Endodermal cell (in vitro differentiated cells): Measurements from ENCODE around the gene VANGL1. TPM values are rescaled to one million over a fixed set of nuclear protein-coding genes. Genes with fewer than 3 reads are reported as not detected.
A peak's percentile ranks its signal among the peaks of the same experiment; 100 is the strongest.

ENCODE experiments used
- DNase-seq: peaks from one replicate; pipeline ENCODE4 v3.0.0-alpha.2; 2017
- H3K27ac ChIP-seq: 2 replicates; pipeline ENCODE4 v1.5.1; 2013; ENCODE audit warnings: mild to moderate bottlenecking, low read depth, low read length, moderate library complexity
- H3K27me3 ChIP-seq: 2 replicates; pipeline ENCODE4 v1.6.1; 2013; ENCODE audit warnings: mild to moderate bottlenecking, low read length, moderate library complexity; ENCODE audit not compliant: insufficient read depth, control insufficient read depth, poor library complexity, severe bottlenecking
- H3K36me3 ChIP-seq: 2 replicates; pipeline ENCODE4 v1.7.0; 2013; ENCODE audit warnings: mild to moderate bottlenecking, low read length, moderate library complexity; ENCODE audit not compliant: control insufficient read depth, insufficient read depth
- H3K4me1 ChIP-seq: one replicate; pipeline ENCODE4 v1.7.0; 2013; ENCODE audit warnings: low read length; ENCODE audit not compliant: control insufficient read depth, insufficient read depth
- H3K4me3 ChIP-seq: 2 replicates; pipeline ENCODE4 v1.5.1; 2013; ENCODE audit warnings: mild to moderate bottlenecking, low read length, moderate library complexity
- H3K9ac ChIP-seq: 2 replicates; pipeline ENCODE4 v1.6.1; 2013; ENCODE audit warnings: mild to moderate bottlenecking, low read length, moderate library complexity; ENCODE audit not compliant: poor library complexity, severe bottlenecking; ENCODE audit errors: extremely low read depth
- H3K9me3 ChIP-seq: 2 replicates; pipeline ENCODE4 v1.6.1; 2013; ENCODE audit warnings: mild to moderate bottlenecking, low read length, moderate library complexity; ENCODE audit not compliant: control insufficient read depth
- H3K27ac Mint-ChIP-seq: 2 replicates; pipeline ENCODE4 v1.8.0; 2020; ENCODE audit warnings: mixed read lengths
- H3K27me3 Mint-ChIP-seq: 2 replicates; pipeline ENCODE4 v1.8.0; 2021; ENCODE audit warnings: mild to moderate bottlenecking, mixed read lengths; ENCODE audit not compliant: insufficient read depth
- H3K36me3 Mint-ChIP-seq: 2 replicates; pipeline ENCODE4 v1.8.0; 2020; ENCODE audit warnings: low read depth, mixed read lengths
- H3K4me1 Mint-ChIP-seq: 2 replicates; pipeline ENCODE4 v1.8.0; 2020; ENCODE audit warnings: mixed read lengths
- H3K4me3 Mint-ChIP-seq: 2 replicates; pipeline ENCODE4 v1.8.0; 2020; ENCODE audit warnings: mild to moderate bottlenecking, moderate library complexity, mixed read lengths
- H3K9me3 Mint-ChIP-seq: 2 replicates; pipeline ENCODE4 v1.8.0; 2020; ENCODE audit warnings: mild to moderate bottlenecking, mixed read lengths
- CTCF ChIP-seq: fragments of 200-600 bp; sonication (generic); conservative IDR thresholded peaks from 2 replicates; pipeline ENCODE4 v1.5.0; 2021; ENCODE audit warnings: antibody characterized with exemption, mild to moderate bottlenecking
- WGBS, 2 experiments: methylation state at CpG; one replicate each; pipeline versions ENCODE4 v1.1.5 to v1.1.7; 2013; ENCODE audit warnings: missing lambda C conversion rate in 2 of 2, mixed read lengths in 1 of 2; ENCODE audit not compliant: insufficient coverage in 1 of 2, insufficient read length in 1 of 2; 5-methylcytosine and 5-hydroxymethylcytosine counted together
- total RNA-seq, 2 donors: library from RNA; stranded (reverse); fragmentation: NEBNext Ultra II Directional in 1 of 2; extraction: Animal tissue kit (Norgen Biotek cat#: 25700) in 1 of 2; gene quantifications; 2 replicates in 1 of 2; 3 replicates in 1 of 2; pipeline ENCODE4 v1.2.1, GENCODE V29; 2021

Gene VANGL1
- total RNA-seq, 2 donors from 2014 or later: 47.2 to 66.4 TPM

- Histone ChIP-seq H3K4me1 (peaks cover 17% of the 10 kb centered on the region), H3K36me3 (peaks cover 96% of the 10 kb centered on the region), H3K4me3 (no peak overlapping the region), H3K27me3 (no peaks in the 10 kb centered on the region), H3K27ac (no peak overlapping the region), H3K9ac (no peak overlapping the region), H3K9me3 (no peaks in the 10 kb centered on the region)
- Mint-ChIP-seq H3K27ac (peak overlapping the region; percentile 66), H3K36me3 (peaks cover 63% of the 10 kb centered on the region), H3K4me3 (no peak overlapping the region), H3K4me1 (peaks cover 27% of the 10 kb centered on the region), H3K9me3 (no peaks in the 10 kb centered on the region), H3K27me3 (no peaks in the 10 kb centered on the region)
- DNase-seq: no peak
- 81 to 92% methylated on average over 3 to 8 of the region's 8 CpGs for WGBS, 2 experiments
- no peak for TF ChIP-seq CTCF
Measured at GRCh38 chr1:115679141-115679611, 37.4 kb downstream of the VANGL1 start.

- no peak overlapping the region for H3K4me3 ChIP-seq
- peaks cover 16% of the 10 kb centered on the region for H3K4me1 ChIP-seq
- H3K27ac Mint-ChIP-seq: peak overlapping the region; percentile 77
- peaks cover 69% of the 10 kb centered on the region for H3K36me3 Mint-ChIP-seq
- DNase-seq: no peak
- TF ChIP-seq CTCF: no peak
- peaks cover 97% of the 10 kb centered on the region for H3K36me3 ChIP-seq
- H3K4me3 Mint-ChIP-seq: no peak overlapping the region
- no peak overlapping the region for H3K9ac ChIP-seq
- H3K4me1 Mint-ChIP-seq: peaks cover 24% of the 10 kb centered on the region
- H3K27me3 ChIP-seq: no peaks in the 10 kb centered on the region
- no peaks in the 10 kb centered on the region for H3K9me3 ChIP-seq
- no peaks in the 10 kb centered on the region for H3K27me3 Mint-ChIP-seq
- H3K27ac ChIP-seq: no peak overlapping the region
- H3K9me3 Mint-ChIP-seq: no peaks in the 10 kb centered on the region
- WGBS, 2 experiments: 97 to 100% methylated on average over 2 to 5 of the region's 5 CpGs
Measured at GRCh38 chr1:115680730-115681111, 39.0 kb downstream of the VANGL1 start.

- DNase-seq: no peak
- Histone ChIP-seq H3K9me3 (no peaks in the 10 kb centered on the region), H3K36me3 (peaks cover 97% of the 10 kb centered on the region), H3K4me1 (peaks cover 4% of the 10 kb centered on the region), H3K4me3 (no peak overlapping the region), H3K27ac (no peak overlapping the region), H3K9ac (no peak overlapping the region), H3K27me3 (no peaks in the 10 kb centered on the region)
- Mint-ChIP-seq H3K27ac (peak overlapping the region; percentile 38), H3K9me3 (no peaks in the 10 kb centered on the region), H3K27me3 (no peaks in the 10 kb centered on the region), H3K4me1 (peaks cover 6% of the 10 kb centered on the region), H3K4me3 (no peak overlapping the region), H3K36me3 (peaks cover 75% of the 10 kb centered on the region)
- no peak for TF ChIP-seq CTCF
- WGBS, 2 experiments: 91 to 97% methylated on average over 1 to 4 of the region's 4 CpGs
Measured at GRCh38 chr1:115682792-115683191, 41.0 kb downstream of the VANGL1 start.
